Dedifferentiated amniotic fluid mesenchymal stem cell (primary cell): ENCODE results near the gene ITGA7.

Experiments
- DNase-seq: peaks from one replicate; pipeline ENCODE4 v3.0.0-alpha.2; 2016; ENCODE audit errors: extremely low spot score

The ITGA7 gene

GRCh38 chr12:55733858-55734257 lies 26.2 kb upstream of the ITGA7 start:
- no peak for DNase-seq

- no peak for DNase-seq
Observed at GRCh38 chr12:55733021-55733555, 25.4 kb upstream of the ITGA7 start.

- no peak for DNase-seq
Observed at GRCh38 chr12:55732288-55732687, 24.6 kb upstream of the ITGA7 start.

- DNase-seq = no peak
Observed at GRCh38 chr12:55729819-55730818, 22.4 kb upstream of the ITGA7 start.

- DNase-seq = peak; percentile 89
Observed at GRCh38 chr12:55728939-55729818, 21.5 kb upstream of the ITGA7 start, which contains the start of gene CD63. CD63 (minus strand) TSS chr12:55729009; CDS start chr12:55728341, 668 bp downstream.

GRCh38 chr12:55728186-55728938 lies 20.7 kb upstream of the ITGA7 start:
- no peak for DNase-seq

- peak; percentile 36 for DNase-seq
Observed at GRCh38 chr12:55727643-55728185, 20.0 kb upstream of the ITGA7 start.

- DNase-seq = no peak
Observed at GRCh38 chr12:55726971-55727370, 19.3 kb upstream of the ITGA7 start.

GRCh38 chr12:55725556-55725955 lies 17.9 kb upstream of the ITGA7 start:
- DNase-seq = no peak

GRCh38 chr12:55724940-55725309 lies 17.2 kb upstream of the ITGA7 start:
- DNase-seq = no peak

- DNase-seq = peak; percentile 55
Observed at GRCh38 chr12:55724226-55724939, 16.7 kb upstream of the ITGA7 start.

GRCh38 chr12:55723516-55724225 lies 16.0 kb upstream of the ITGA7 start:
- no peak for DNase-seq

- DNase-seq = no peak
Observed at GRCh38 chr12:55722948-55723347, 15.2 kb upstream of the ITGA7 start.

GRCh38 chr12:55721601-55722213 lies 14.0 kb upstream of the ITGA7 start:
- no peak for DNase-seq

GRCh38 chr12:55720894-55721444 lies 13.3 kb upstream of the ITGA7 start:
- DNase-seq = peak; percentile 83

- DNase-seq = peak; percentile 88
Observed at GRCh38 chr12:55720071-55720564, 12.4 kb upstream of the ITGA7 start, which contains the start of gene RDH5. RDH5 (plus strand) TSS chr12:55720393; CDS start chr12:55721185, 792 bp downstream.

- DNase-seq = no peak
Observed at GRCh38 chr12:55719371-55719770, 11.7 kb upstream of the ITGA7 start.

GRCh38 chr12:55718624-55719275 lies 11.0 kb upstream of the ITGA7 start:
- no peak for DNase-seq
